Middle frontal gyrus (tissue), 1 donor: ENCODE results near the gene LASP1NB.
"Not testable (repeated sequence)": the region's sequence is repeated elsewhere in the genome, so short reads cannot be mapped to it uniquely, and the experiment has no call there.

Experiments
- DNase-seq: peaks from one replicate; pipeline ENCODE4 v3.0.0-alpha.2; 2015; ENCODE audit warnings: low spot score; ENCODE audit errors: extremely low spot score

Gene LASP1NB

GRCh38 chr17:38896346-38896954 is 29.0 kb upstream of the LASP1NB start:
- no peak for DNase-seq

DNA sequence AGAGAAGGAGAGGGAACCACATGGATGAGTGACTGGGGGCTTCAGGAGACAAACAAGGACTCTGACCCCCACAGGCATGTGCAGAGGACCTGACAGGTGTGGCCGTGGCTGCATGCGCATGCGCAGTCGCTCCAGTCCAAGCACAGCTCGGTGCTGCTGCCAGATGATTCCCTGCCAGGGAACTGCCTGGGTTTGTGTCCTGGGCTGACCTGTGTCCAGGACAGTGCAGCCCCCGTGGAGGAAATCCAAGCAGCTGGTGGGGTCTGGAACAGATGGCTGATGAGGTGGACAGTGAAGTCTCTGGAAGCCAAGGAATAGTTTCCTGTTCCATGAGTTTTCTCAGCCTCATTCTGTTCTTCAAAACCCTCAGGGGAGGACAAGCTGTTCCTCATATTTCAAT is 28.2 kb upstream of the LASP1NB start:
- DNase-seq, result no peak

- DNase-seq, result no peak
Observed at GRCh38 chr17:38897671-38898290, 27.6 kb upstream of the LASP1NB start.

DNA sequence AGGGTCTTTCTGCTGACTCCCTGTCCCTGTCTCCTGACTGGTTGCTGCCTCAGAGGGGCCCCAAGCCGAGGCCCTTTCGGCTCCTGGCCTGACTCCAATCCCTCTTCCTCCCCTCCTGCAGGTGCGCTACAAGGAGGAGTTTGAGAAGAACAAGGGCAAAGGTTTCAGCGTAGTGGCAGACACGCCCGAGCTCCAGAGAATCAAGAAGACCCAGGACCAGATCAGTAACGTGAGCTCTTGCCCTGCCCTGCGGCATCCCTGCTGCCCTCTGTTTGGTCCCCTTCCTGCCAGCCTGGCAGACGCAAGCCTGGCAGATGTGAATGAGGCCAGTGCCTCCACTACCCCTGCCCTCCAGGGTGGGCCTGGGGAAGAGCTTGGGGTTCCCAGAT is 27.1 kb upstream of the LASP1NB start:
- DNase-seq, result no peak

GRCh38 chr17:38898812-38899348 is 26.5 kb upstream of the LASP1NB start:
- DNase-seq, result no peak

GRCh38 chr17:38899421-38899820 is 26.0 kb upstream of the LASP1NB start:
- DNase-seq, result no peak

DNA sequence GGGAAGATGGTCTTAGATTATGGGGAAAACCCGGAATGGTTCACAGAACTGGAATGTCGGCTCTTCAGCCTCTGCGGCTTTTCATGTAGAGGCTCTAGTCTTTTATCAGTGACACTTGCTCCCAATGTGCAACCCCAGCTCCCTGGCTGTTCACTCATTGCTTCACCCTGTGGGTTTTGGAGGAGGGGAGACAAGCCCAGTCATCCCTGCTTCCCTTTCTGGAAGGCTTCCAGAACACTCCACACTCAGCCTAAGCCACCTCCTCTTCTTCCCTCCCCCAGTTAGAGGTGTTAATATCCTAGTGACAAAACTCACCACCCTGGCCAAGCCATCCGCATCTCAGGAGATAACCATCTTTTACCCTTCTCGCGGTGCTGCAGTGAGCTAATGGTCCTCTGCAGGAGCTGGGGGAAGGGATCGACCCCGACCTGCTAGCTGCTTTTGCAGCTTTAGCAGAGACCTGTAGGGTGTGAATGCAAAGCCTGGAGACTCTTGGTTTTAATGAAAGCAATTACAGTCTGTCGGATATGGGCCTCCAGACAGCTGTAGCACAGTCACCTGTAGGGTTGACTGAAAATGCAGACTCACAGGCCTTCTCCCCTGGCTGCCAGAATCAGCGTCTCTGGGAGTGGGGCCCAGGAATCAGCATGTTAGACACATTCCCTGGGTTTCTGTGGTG is 24.3 kb upstream of the LASP1NB start:
- no peak for DNase-seq

DNA sequence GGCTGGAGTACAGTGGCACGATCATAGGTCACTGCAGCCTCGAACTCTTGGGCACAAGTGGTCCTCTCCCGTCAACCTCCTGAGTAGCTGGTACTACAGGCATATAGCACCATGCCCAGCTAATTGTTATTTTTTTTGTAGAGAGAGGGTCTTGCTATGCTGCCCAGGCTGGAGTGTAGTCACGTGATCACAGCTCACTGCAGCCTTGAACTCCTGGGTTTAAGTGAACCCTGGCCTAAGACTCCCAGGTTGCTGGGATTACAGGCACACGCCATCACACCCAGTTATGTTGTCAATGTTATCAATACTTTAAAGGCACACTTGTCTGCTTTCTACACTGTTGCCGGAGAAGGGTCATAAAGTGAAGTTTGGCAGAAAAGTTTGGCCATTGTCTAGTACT is 22.0 kb upstream of the LASP1NB start:
- DNase-seq, result no peak

DNA sequence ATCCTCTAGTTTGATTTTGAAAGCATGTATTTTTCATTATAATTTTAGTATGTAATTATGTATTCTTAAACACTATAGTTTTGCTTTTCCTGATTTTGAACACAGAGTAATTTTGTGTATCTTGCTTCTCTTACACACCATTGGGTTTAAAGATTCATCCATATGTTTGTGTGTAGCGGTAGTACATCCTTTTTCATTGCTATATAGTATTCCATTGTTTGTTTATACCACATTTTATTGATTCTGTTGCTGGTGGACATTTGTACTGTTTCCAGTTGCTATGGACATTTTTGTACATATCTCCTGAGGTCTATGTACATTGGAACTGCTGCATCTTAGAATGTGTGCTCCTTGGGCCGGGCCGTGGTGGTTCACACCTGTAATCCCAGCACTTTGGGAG is 20.5 kb upstream of the LASP1NB start:
- DNase-seq, result no peak

DNA sequence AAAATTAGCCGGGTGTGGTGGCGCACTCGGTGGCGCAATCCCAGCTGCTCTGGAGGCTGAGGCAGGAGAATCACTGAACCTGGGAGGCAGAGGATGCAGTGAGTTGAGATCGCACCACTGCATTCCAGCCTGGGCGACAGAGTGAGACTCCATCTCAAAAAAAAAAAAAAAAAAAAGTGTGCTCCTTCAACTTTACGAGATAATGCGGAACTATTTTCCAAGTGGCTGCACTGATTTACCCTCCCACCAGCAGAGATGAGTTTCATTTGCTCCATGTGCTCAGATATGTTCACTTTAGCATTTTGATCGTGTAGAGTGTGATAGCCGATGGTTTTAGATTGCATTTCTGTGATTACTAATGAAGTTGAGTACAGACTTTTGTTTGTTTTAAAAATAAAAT is 20.0 kb upstream of the LASP1NB start:
- no peak for DNase-seq

- DNase-seq, result no peak
Observed at GRCh38 chr17:38906460-38907228, 18.8 kb upstream of the LASP1NB start.

GRCh38 chr17:38907930-38908675 is 17.3 kb upstream of the LASP1NB start:
- DNase-seq, result no peak

DNA sequence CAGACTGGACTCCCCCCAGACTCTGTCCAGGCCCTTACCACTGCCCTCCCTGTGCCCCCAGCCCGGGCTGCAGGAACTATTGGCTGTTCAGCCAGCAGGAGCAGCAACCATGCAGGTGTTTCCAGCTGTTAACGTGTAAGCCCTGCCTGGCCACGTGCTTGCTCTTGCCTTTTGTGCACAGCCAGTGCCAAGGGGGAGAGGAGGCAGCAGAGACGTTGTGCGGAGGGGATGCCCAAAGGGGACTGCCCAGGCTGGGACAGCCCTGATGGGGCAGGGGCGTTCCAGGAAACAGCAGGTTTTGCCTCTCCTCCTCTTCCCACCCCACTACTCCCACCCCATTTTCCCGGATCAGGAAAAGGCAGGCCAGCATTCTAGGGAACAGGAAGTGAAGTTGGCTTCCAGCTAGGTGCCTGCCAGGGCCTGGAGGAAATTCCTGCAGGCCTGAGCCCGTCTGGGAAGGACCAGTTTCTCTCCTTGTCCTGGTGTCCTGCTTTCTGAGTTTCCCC is 16.7 kb upstream of the LASP1NB start:
- no peak for DNase-seq

- DNase-seq, result no peak
Observed at GRCh38 chr17:38910325-38910724, 15.1 kb upstream of the LASP1NB start.

GRCh38 chr17:38911081-38911730 is 14.2 kb upstream of the LASP1NB start:
- DNase-seq, result no peak

DNA sequence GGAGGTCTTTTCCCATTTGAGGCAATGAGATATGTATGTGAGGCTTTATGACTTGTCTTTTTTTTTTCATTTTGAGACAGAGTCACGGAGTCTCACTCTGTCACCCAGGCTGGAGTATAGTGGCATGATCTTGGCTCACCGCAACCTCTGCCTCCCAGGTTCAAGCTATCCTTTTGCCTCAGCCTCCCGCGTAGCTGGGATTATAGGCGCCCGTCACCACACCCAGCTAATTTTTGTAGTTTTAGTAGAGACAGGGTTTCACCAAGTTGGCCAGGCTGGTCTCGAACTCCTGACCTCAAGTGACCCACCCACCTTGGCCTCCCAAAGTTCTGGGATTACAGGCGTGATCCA is 13.7 kb upstream of the LASP1NB start:
- not testable (repeated sequence) for DNase-seq

DNA sequence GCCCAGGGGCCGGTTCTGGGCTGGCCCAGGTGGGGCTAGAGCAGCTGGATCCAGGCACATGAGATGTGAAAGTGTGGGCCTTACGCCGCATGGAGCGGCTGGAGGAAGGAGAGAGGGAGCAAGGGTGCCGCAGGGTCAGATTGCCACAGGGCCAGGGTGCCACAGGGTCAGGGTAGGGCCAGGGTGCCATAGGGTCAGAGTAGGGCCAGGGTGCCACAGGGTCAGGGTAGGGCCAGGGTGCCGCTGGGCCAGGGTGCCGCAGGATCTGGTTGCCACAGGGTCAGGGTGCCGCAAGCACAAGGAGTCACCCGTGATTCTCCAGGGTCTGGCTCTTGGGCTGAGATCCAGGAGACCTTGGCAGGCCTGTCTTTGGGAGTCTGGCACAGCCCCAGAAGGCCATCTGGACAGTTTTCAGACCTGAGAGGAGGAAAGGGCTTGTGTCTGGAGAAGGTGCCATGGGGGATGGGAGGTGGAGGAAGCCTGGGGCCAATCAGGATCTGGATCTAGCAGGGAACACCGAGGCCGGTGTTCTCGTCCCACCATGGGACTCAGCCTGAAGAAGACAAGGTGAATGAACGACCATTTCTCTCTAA is 13.1 kb upstream of the LASP1NB start:
- DNase-seq, result no peak

GRCh38 chr17:38914741-38915638 is 10.4 kb upstream of the LASP1NB start:
- no peak for DNase-seq

- DNase-seq, result no peak
Observed at GRCh38 chr17:38915639-38915995, 9.8 kb upstream of the LASP1NB start.
